ENCODE measurements around the gene ART4. TPM values are rescaled to one million over a fixed set of nuclear protein-coding genes. Genes with fewer than 3 reads are reported as not detected.

The ART4 gene
- total and polyA plus RNA-seq, 2 donors from 2014 or later, result 2.6 to 3.0 TPM

DNA sequence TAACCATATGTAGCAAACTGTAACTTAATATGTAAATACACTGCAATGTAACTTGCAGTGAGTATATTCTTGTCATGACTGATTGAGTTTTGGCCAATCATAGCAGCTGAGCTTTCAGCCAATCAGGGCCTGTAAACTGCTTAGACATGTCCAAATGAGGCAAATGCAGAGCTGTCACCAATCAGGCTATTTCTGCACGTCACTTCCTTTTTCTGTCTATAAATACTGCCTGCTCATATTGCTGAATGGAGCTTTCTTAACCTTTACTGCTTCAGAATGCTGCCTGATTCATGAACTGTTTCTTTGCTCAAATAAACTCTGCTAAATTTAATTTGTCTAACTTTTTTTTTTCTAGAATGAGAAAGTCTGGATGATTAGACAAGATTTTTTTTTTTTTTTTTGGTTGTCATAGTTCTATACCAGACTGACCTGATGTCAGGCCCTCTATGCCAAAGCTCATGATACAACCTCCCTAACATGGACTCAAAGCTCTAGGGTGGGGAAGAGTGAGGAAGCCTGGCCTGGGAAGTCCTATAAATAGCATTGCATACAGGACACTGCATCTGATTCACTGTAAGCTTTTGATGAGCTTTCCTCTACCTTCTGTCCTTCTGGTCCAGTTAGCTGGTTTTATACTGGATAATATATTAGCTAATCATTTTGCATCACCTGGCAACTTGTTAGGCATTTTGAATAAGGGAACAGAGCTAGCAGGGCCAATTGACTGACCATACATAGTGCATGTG, 30.3 kb upstream of the ART4 start:
- TF ChIP-seq, protein P1, sequence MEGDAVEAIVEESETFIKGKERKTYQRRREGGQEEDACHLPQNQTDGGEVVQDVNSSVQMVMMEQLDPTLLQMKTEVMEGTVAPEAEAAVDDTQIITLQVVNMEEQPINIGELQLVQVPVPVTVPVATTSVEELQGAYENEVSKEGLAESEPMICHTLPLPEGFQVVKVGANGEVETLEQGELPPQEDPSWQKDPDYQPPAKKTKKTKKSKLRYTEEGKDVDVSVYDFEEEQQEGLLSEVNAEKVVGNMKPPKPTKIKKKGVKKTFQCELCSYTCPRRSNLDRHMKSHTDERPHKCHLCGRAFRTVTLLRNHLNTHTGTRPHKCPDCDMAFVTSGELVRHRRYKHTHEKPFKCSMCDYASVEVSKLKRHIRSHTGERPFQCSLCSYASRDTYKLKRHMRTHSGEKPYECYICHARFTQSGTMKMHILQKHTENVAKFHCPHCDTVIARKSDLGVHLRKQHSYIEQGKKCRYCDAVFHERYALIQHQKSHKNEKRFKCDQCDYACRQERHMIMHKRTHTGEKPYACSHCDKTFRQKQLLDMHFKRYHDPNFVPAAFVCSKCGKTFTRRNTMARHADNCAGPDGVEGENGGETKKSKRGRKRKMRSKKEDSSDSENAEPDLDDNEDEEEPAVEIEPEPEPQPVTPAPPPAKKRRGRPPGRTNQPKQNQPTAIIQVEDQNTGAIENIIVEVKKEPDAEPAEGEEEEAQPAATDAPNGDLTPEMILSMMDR (IDR thresholded peaks at IDR 0.05; ENCODE audit: borderline replicate concordance, extremely low read depth, insufficient read depth), result no peak
- Histone ChIP-seq H3K4me1 (ENCODE audit: control insufficient read depth in 2 of 3, insufficient read depth in 2 of 3, low read depth in 1 of 3, low read length in 3 of 3) (no peaks in the 10 kb centered on the region), H3K27ac (ENCODE audit: low read depth in 2 of 2, low read length in 2 of 2) (no peak overlapping the region), H3K27me3 (ENCODE audit: control insufficient read depth, insufficient read depth, low read length) (no peaks in the 10 kb centered on the region), H3K36me3 (ENCODE audit: control insufficient read depth in 2 of 3, insufficient read depth in 3 of 3, low read length in 3 of 3) (no peaks in the 10 kb centered on the region), H3K4me3 (ENCODE audit: low read length in 3 of 3) (no peak overlapping the region), H3K9ac (ENCODE audit: low read length in 3 of 3) (no peak overlapping the region), H3K9me3 (ENCODE audit: control insufficient read depth in 2 of 3, insufficient read depth in 1 of 3, low read length in 3 of 3) (no peaks in the 10 kb centered on the region)
- DNase-seq, result no peak
- intact Hi-C loops (cut with DNase I), result no loop called here
- FAIRE-seq, result no peak

DNA sequence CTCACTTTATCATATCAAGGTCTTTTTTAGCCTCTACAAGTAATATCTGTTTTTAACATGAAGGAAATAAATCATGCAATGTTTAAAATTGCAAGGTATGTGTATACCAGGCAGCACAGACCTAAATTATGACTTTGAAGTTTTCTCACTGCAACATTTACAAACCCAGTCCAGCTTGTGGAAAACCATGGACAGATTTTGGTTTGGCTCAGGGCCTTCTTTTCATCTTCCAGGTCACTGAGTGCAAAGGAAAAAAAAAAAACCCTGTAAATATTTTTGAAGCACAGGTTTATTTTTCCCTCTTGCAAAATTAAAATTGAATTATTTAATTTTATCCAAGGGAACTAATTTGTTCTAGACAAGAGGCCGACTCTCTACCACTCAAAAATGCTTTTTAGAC, 28.6 kb upstream of the ART4 start:
- intact Hi-C loops (cut with DNase I), result no loop called here
- Histone ChIP-seq H3K36me3 (ENCODE audit: control insufficient read depth in 2 of 3, insufficient read depth in 3 of 3, low read length in 3 of 3) (no peaks in the 10 kb centered on the region), H3K9me3 (ENCODE audit: control insufficient read depth in 2 of 3, insufficient read depth in 1 of 3, low read length in 3 of 3) (no peaks in the 10 kb centered on the region), H3K27me3 (ENCODE audit: control insufficient read depth, insufficient read depth, low read length) (no peaks in the 10 kb centered on the region), H3K9ac (ENCODE audit: low read length in 3 of 3) (no peak overlapping the region), H3K4me1 (ENCODE audit: control insufficient read depth in 2 of 3, insufficient read depth in 2 of 3, low read depth in 1 of 3, low read length in 3 of 3) (no peaks in the 10 kb centered on the region), H3K27ac (ENCODE audit: low read depth in 2 of 2, low read length in 2 of 2) (no peak overlapping the region), H3K4me3 (ENCODE audit: low read length in 3 of 3) (no peak overlapping the region)
- FAIRE-seq (no peak), DNase-seq (no peak)
- TF ChIP-seq, protein P1 (IDR thresholded peaks at IDR 0.05; ENCODE audit: borderline replicate concordance, extremely low read depth, insufficient read depth), result no peak

GRCh38 chr12:14871247-14871646, 27.9 kb upstream of the ART4 start:
- no peak for DNase-seq
- H3K4me3 ChIP-seq (ENCODE audit: low read length in 3 of 3), result no peak overlapping the region
- FAIRE-seq, result no peak
- no peaks in the 10 kb centered on the region for H3K27me3 ChIP-seq (ENCODE audit: control insufficient read depth, insufficient read depth, low read length)
- intact Hi-C loops (cut with DNase I), result no loop called here
- no peak overlapping the region for H3K27ac ChIP-seq (ENCODE audit: low read depth in 2 of 2, low read length in 2 of 2)
- H3K36me3 ChIP-seq (ENCODE audit: control insufficient read depth in 2 of 3, insufficient read depth in 3 of 3, low read length in 3 of 3), result no peaks in the 10 kb centered on the region
- TF ChIP-seq, protein P1 (IDR thresholded peaks at IDR 0.05; ENCODE audit: borderline replicate concordance, extremely low read depth, insufficient read depth), result no peak
- H3K9ac ChIP-seq (ENCODE audit: low read length in 3 of 3), result no peak overlapping the region
- no peaks in the 10 kb centered on the region for H3K4me1 ChIP-seq (ENCODE audit: control insufficient read depth in 2 of 3, insufficient read depth in 2 of 3, low read depth in 1 of 3, low read length in 3 of 3)
- no peaks in the 10 kb centered on the region for H3K9me3 ChIP-seq (ENCODE audit: control insufficient read depth in 2 of 3, insufficient read depth in 1 of 3, low read length in 3 of 3)
